ENCODE measurements around the gene TTC16. TPM values are rescaled to one million over a fixed set of nuclear protein-coding genes. Genes with fewer than 3 reads are reported as not detected.

Gene TTC16
- total RNA-seq, 1 donor from 2014 or later: not detected

GRCh38 chr9:127700594-127701255 is 15.2 kb upstream of the TTC16 start:
- no peak overlapping the region for H3K27ac ChIP-seq (ENCODE audit: low read depth, low read length)
- H3K9ac ChIP-seq (ENCODE audit: low read length): no peak overlapping the region
- Mint-ChIP-seq H3K27me3 (ENCODE audit: low read depth, unreplicated experiment) (peaks cover 4% of the 10 kb centered on the region), H3K27ac (ENCODE audit: unreplicated experiment) (no peak overlapping the region), H3K36me3 (ENCODE audit: low read depth, unreplicated experiment) (no peaks in the 10 kb centered on the region), H3K4me1 (ENCODE audit: low read depth, unreplicated experiment) (no peaks in the 10 kb centered on the region), H3K4me3 (ENCODE audit: unreplicated experiment) (no peak overlapping the region), H3K9me3 (ENCODE audit: unreplicated experiment) (peaks cover 4% of the 10 kb centered on the region)
- H4K20me1 ChIP-seq (ENCODE audit: insufficient read depth, low read length): no peaks in the 10 kb centered on the region
- H3K79me2 ChIP-seq (ENCODE audit: insufficient read depth, low read length): no peaks in the 10 kb centered on the region
- H3K4me2 ChIP-seq (ENCODE audit: low read length): no peak overlapping the region
- no peaks in the 10 kb centered on the region for H3K9me3 ChIP-seq (ENCODE audit: insufficient read depth, low read depth, low read length)
- FAIRE-seq: no peak
- no peak for DNase-seq (ENCODE audit: low read depth)
- peaks cover 9% of the 10 kb centered on the region for H3K4me1 ChIP-seq (ENCODE audit: insufficient read depth, low read length)
- H3K36me3 ChIP-seq (ENCODE audit: insufficient read depth, low read length): no peaks in the 10 kb centered on the region
- H2AFZ ChIP-seq (ENCODE audit: low read depth, low read length): no peak overlapping the region
- H3K4me3 ChIP-seq (ENCODE audit: insufficient read depth, low read depth, low read length): no peak overlapping the region
- no peaks in the 10 kb centered on the region for H3K27me3 ChIP-seq (ENCODE audit: insufficient read depth, low read length)
- no peak for TF ChIP-seq EZH2 (IDR thresholded peaks at IDR 0.05; ENCODE audit: insufficient read depth, low read length)
- no peak for TF ChIP-seq CTCF (IDR thresholded peaks at IDR 0.05; ENCODE audit: insufficient read depth, low read depth, low read length)

GRCh38 chr9:127703289-127703946 is 12.5 kb upstream of the TTC16 start:
- FAIRE-seq: no peak
- Histone ChIP-seq H3K4me3 (ENCODE audit: insufficient read depth, low read depth, low read length) (no peak overlapping the region), H3K9ac (ENCODE audit: low read length) (no peak overlapping the region), H3K4me2 (ENCODE audit: low read length) (no peak overlapping the region), H3K9me3 (ENCODE audit: insufficient read depth, low read depth, low read length) (no peaks in the 10 kb centered on the region), H4K20me1 (ENCODE audit: insufficient read depth, low read length) (no peaks in the 10 kb centered on the region), H3K4me1 (ENCODE audit: insufficient read depth, low read length) (peaks cover 9% of the 10 kb centered on the region), H3K36me3 (ENCODE audit: insufficient read depth, low read length) (no peaks in the 10 kb centered on the region), H3K27ac (ENCODE audit: low read depth, low read length) (no peak overlapping the region), H2AFZ (ENCODE audit: low read depth, low read length) (no peak overlapping the region), H3K79me2 (ENCODE audit: insufficient read depth, low read length) (no peaks in the 10 kb centered on the region), H3K27me3 (ENCODE audit: insufficient read depth, low read length) (no peaks in the 10 kb centered on the region)
- Mint-ChIP-seq H3K4me1 (ENCODE audit: low read depth, unreplicated experiment) (no peaks in the 10 kb centered on the region), H3K4me3 (ENCODE audit: unreplicated experiment) (no peak overlapping the region), H3K9me3 (ENCODE audit: unreplicated experiment) (peaks cover 4% of the 10 kb centered on the region), H3K36me3 (ENCODE audit: low read depth, unreplicated experiment) (no peaks in the 10 kb centered on the region), H3K27ac (ENCODE audit: unreplicated experiment) (no peak overlapping the region), H3K27me3 (ENCODE audit: low read depth, unreplicated experiment) (peaks cover 6% of the 10 kb centered on the region)
- no peak for DNase-seq (ENCODE audit: low read depth)
- TF ChIP-seq CTCF (IDR thresholded peaks at IDR 0.05; ENCODE audit: insufficient read depth, low read depth, low read length) (no peak), EZH2 (IDR thresholded peaks at IDR 0.05; ENCODE audit: insufficient read depth, low read length) (no peak)
